CD8-positive, alpha-beta memory T cell (primary cell): ENCODE data around the gene TIMM21. TPM values are rescaled to one million over a fixed set of nuclear protein-coding genes. Genes with fewer than 3 reads are reported as not detected.

Experiments used
- CTCF ChIA-PET: fragments of 350-600 bp; sonication (Branson Sonifier 250); formaldehyde crosslinking; loops from one replicate; lab custom pipeline; 2021; ENCODE audit warnings: antibody characterized with exemption; lab: Charles Lee
- POLR2A ChIA-PET: fragments of 350-600 bp; sonication (Branson Sonifier 250); formaldehyde crosslinking; loops from one replicate; lab custom pipeline; 2021; ENCODE audit warnings: antibody characterized with exemption; lab: Charles Lee
- DNase-seq, 5 donors: peaks; one replicate each; pipeline versions ENCODE4 v3.0.0 to v3.0.0-alpha.2; 2020 to 2022; ENCODE audit warnings: mixed read lengths in 1 of 5
- H3K27ac ChIP-seq: one replicate; pipeline ENCODE4 v1.7.0; 2013; ENCODE audit warnings: low read depth, mild to moderate bottlenecking, low read length, moderate library complexity
- H3K27me3 ChIP-seq: 2 replicates; pipeline ENCODE4 v1.7.0; 2013; ENCODE audit warnings: low read length, mild to moderate bottlenecking; ENCODE audit not compliant: insufficient read depth, poor library complexity, severe bottlenecking
- H3K36me3 ChIP-seq: 2 replicates; pipeline ENCODE4 v1.7.0; 2013; ENCODE audit warnings: mild to moderate bottlenecking, low read length, moderate library complexity; ENCODE audit not compliant: insufficient read depth
- H3K4me1 ChIP-seq: 2 replicates; pipeline ENCODE4 v1.7.0; 2013; ENCODE audit warnings: mild to moderate bottlenecking, low read length, moderate library complexity; ENCODE audit not compliant: insufficient read depth
- H3K4me3 ChIP-seq: 2 replicates; pipeline ENCODE4 v1.7.0; 2013; ENCODE audit warnings: mild to moderate bottlenecking, low read length
- H3K9me3 ChIP-seq: 2 replicates; pipeline ENCODE4 v1.7.0; 2013; ENCODE audit warnings: mild to moderate bottlenecking, low read length
- H3K27ac Mint-ChIP-seq, 8 donors: one replicate each; pipeline ENCODE4 v1.8.0; 2020 to 2021; ENCODE audit warnings: mixed read lengths in 8 of 8, mild to moderate bottlenecking in 6 of 8, inconsistent platforms in 3 of 8, moderate library complexity in 3 of 8
- H3K27me3 Mint-ChIP-seq, 2 donors: one replicate each; pipeline ENCODE4 v1.8.0; 2020 to 2021; ENCODE audit warnings: mixed read lengths in 2 of 2, mild to moderate bottlenecking in 1 of 2, moderate library complexity in 1 of 2
- H3K36me3 Mint-ChIP-seq, 3 donors: one replicate each; pipeline ENCODE4 v1.8.0; 2020 to 2021; ENCODE audit warnings: mixed read lengths in 3 of 3, inconsistent platforms in 1 of 3, mild to moderate bottlenecking in 1 of 3
- H3K4me1 Mint-ChIP-seq, 3 donors: one replicate each; pipeline ENCODE4 v1.8.0; 2020 to 2021; ENCODE audit warnings: mixed read lengths in 3 of 3, inconsistent platforms in 1 of 3, mild to moderate bottlenecking in 1 of 3
- H3K4me3 Mint-ChIP-seq, 7 donors: one replicate each; pipeline ENCODE4 v1.8.0; 2020 to 2021; ENCODE audit warnings: mixed read lengths in 7 of 7, mild to moderate bottlenecking in 6 of 7, moderate library complexity in 4 of 7, inconsistent platforms in 2 of 7
- H3K9me3 Mint-ChIP-seq, 5 donors: one replicate each; pipeline ENCODE4 v1.8.0; 2020 to 2022; ENCODE audit warnings: mixed read lengths in 5 of 5, mild to moderate bottlenecking in 3 of 5, moderate library complexity in 2 of 5, inconsistent platforms in 1 of 5
- polyA plus RNA-seq: library from polyadenylated mRNA; unstranded; fragments of 300-500 nt; fragmentation: Illumina TruSeq; gene quantifications from one replicate; pipeline ENCODE4 v1.2.3, GENCODE V29; 2021
- total RNA-seq, 2 experiments: library from RNA; stranded (reverse); gene quantifications; one replicate each; pipeline ENCODE4 v1.2.3, GENCODE V29; 2021

Gene TIMM21
- 10 to 100 TPM; 59.4 to 59.8 TPM for total RNA-seq
- polyA plus RNA-seq, result 21.9 TPM

- H3K27ac Mint-ChIP-seq, result peak within 1 kb of the TSS; percentile 94 to 100 (median 100)
- H3K4me3 Mint-ChIP-seq, result peak within 1 kb of the TSS; percentile 93 to 100 (median 94)
- Histone ChIP-seq H3K4me3 (peak within 1 kb of the TSS; percentile 98), H3K36me3 (peaks cover 4% of the 10 kb centered on the region), H3K27me3 (no peaks in the 10 kb centered on the region), H3K27ac (peak within 1 kb of the TSS; percentile 99), H3K9me3 (no peaks in the 10 kb centered on the region), H3K4me1 (peaks cover 26% of the 10 kb centered on the region)
- H3K36me3 Mint-ChIP-seq, result peaks cover 0 to 37% (median 3%) of the 10 kb centered on the region in 3 donors
- peaks cover 0 to 1% (median 0%) of the 10 kb centered on the region in 5 donors for H3K9me3 Mint-ChIP-seq
- CTCF ChIA-PET, result no interaction called here
- POLR2A ChIA-PET, result interaction anchor here (1.5 kb wide), 1 partner anchor 65 kb away, joined by 4 read pairs; no protein-coding TSS in a partner anchor
- peaks cover 0 to 3% of the 10 kb centered on the region in 2 donors for H3K27me3 Mint-ChIP-seq
- DNase-seq, result peak; percentile 92 to 98 (median 97)
- H3K4me1 Mint-ChIP-seq, result peaks cover 44 to 60% (median 56%) of the 10 kb centered on the region in 3 donors
Measured at GRCh38 chr18:74147779-74148542, at the start of gene TIMM21, which contains the start of gene FBXO15. Gene TIMM21 (plus strand): TSS chr18:74148523. CDS start chr18:74148809, 286 bp downstream. Gene FBXO15 (minus strand): TSS chr18:74147834. CDS start chr18:74147785, 49 bp downstream.

GRCh38 chr18:74108460-74108859 lies 39.9 kb upstream of the TIMM21 start:
- Mint-ChIP-seq H3K4me3 (no peak overlapping the region), H3K4me1 (peaks cover 0 to 11% (median 0%) of the 10 kb centered on the region in 3 donors), H3K9me3 (peaks cover 2 to 30% (median 26%) of the 10 kb centered on the region in 5 donors), H3K27me3 (peaks cover 0 to 3% of the 10 kb centered on the region in 2 donors), H3K36me3 (peaks cover 0 to 31% (median 1%) of the 10 kb centered on the region in 3 donors), H3K27ac (no peak overlapping the region)
- H3K9me3 ChIP-seq, result no peaks in the 10 kb centered on the region
- no peak for DNase-seq
- CTCF ChIA-PET, result no interaction called here
- POLR2A ChIA-PET, result no interaction called here
- H3K27me3 ChIP-seq, result no peaks in the 10 kb centered on the region
- no peak overlapping the region for H3K27ac ChIP-seq
- H3K36me3 ChIP-seq, result no peaks in the 10 kb centered on the region
- H3K4me3 ChIP-seq, result no peak overlapping the region
- no peaks in the 10 kb centered on the region for H3K4me1 ChIP-seq

- H3K27ac ChIP-seq, result no peak overlapping the region
- peaks cover 0 to 3% of the 10 kb centered on the region in 2 donors for H3K27me3 Mint-ChIP-seq
- POLR2A ChIA-PET, result no interaction called here
- CTCF ChIA-PET, result interaction anchor here (1.2 kb wide), 1 partner anchor 27 kb away, joined by 3 read pairs; no protein-coding TSS in a partner anchor
- no peak overlapping the region for H3K4me3 Mint-ChIP-seq
- H3K36me3 ChIP-seq, result no peaks in the 10 kb centered on the region
- no peaks in the 10 kb centered on the region for H3K4me1 ChIP-seq
- H3K27ac Mint-ChIP-seq, result no peak overlapping the region
- no peak overlapping the region for H3K4me3 ChIP-seq
- H3K36me3 Mint-ChIP-seq, result peaks cover 0 to 27% (median 1%) of the 10 kb centered on the region in 3 donors
- no peaks in the 10 kb centered on the region for H3K9me3 ChIP-seq
- no peaks in the 10 kb centered on the region for H3K27me3 ChIP-seq
- peaks cover 3 to 14% (median 4%) of the 10 kb centered on the region in 3 donors for H3K4me1 Mint-ChIP-seq
- peaks cover 2 to 22% (median 20%) of the 10 kb centered on the region in 5 donors for H3K9me3 Mint-ChIP-seq
- DNase-seq, result no peak
Measured at GRCh38 chr18:74110149-74110548, 38.2 kb upstream of the TIMM21 start.

- Mint-ChIP-seq H3K9me3 (peaks cover 2 to 22% (median 20%) of the 10 kb centered on the region in 5 donors), H3K4me3 (no peak overlapping the region), H3K27ac (no peak overlapping the region), H3K4me1 (peaks cover 3 to 14% (median 4%) of the 10 kb centered on the region in 3 donors), H3K27me3 (peaks cover 0 to 3% of the 10 kb centered on the region in 2 donors), H3K36me3 (peaks cover 0 to 27% (median 1%) of the 10 kb centered on the region in 3 donors)
- no peak for DNase-seq
- H3K9me3 ChIP-seq, result no peaks in the 10 kb centered on the region
- POLR2A ChIA-PET, result no interaction called here
- H3K4me1 ChIP-seq, result no peaks in the 10 kb centered on the region
- H3K36me3 ChIP-seq, result no peaks in the 10 kb centered on the region
- no peaks in the 10 kb centered on the region for H3K27me3 ChIP-seq
- CTCF ChIA-PET, result interaction anchor here (1.2 kb wide), 1 partner anchor 28 kb away, joined by 3 read pairs; no protein-coding TSS in a partner anchor
- H3K4me3 ChIP-seq, result no peak overlapping the region
- no peak overlapping the region for H3K27ac ChIP-seq
Measured at GRCh38 chr18:74110976-74111375, 37.3 kb upstream of the TIMM21 start.

- Mint-ChIP-seq H3K27me3 (peaks cover 0 to 3% of the 10 kb centered on the region in 2 donors), H3K9me3 (peaks cover 0 to 13% (median 8%) of the 10 kb centered on the region in 5 donors), H3K4me3 (no peak overlapping the region), H3K36me3 (peaks cover 0 to 16% (median 0%) of the 10 kb centered on the region in 3 donors), H3K4me1 (peaks cover 3 to 4% (median 4%) of the 10 kb centered on the region in 3 donors), H3K27ac (no peak overlapping the region)
- no peaks in the 10 kb centered on the region for H3K4me1 ChIP-seq
- H3K36me3 ChIP-seq, result no peaks in the 10 kb centered on the region
- ChIA-PET CTCF (interaction anchor here (1.4 kb wide), 1 partner anchor 10 kb away, joined by 3 read pairs; no protein-coding TSS in a partner anchor), POLR2A (no interaction called here)
- no peak overlapping the region for H3K4me3 ChIP-seq
- H3K27ac ChIP-seq, result no peak overlapping the region
- DNase-seq, result no peak
- H3K9me3 ChIP-seq, result no peaks in the 10 kb centered on the region
- H3K27me3 ChIP-seq, result no peaks in the 10 kb centered on the region
Measured at GRCh38 chr18:74113711-74114110, 34.6 kb upstream of the TIMM21 start.

- POLR2A ChIA-PET, result no interaction called here
Measured at GRCh38 chr18:74114116-74114515, 34.2 kb upstream of the TIMM21 start.

GRCh38 chr18:74115046-74115445 lies 33.3 kb upstream of the TIMM21 start:
- no peaks in the 10 kb centered on the region for H3K9me3 ChIP-seq
- no peak overlapping the region for H3K27ac ChIP-seq
- H3K36me3 ChIP-seq, result no peaks in the 10 kb centered on the region
- Mint-ChIP-seq H3K27me3 (peaks cover 0 to 3% of the 10 kb centered on the region in 2 donors), H3K4me1 (peaks cover 3 to 4% (median 4%) of the 10 kb centered on the region in 3 donors), H3K27ac (no peak overlapping the region), H3K9me3 (peaks cover 0 to 6% (median 0%) of the 10 kb centered on the region in 5 donors), H3K4me3 (no peak overlapping the region), H3K36me3 (peaks cover 0 to 12% (median 2%) of the 10 kb centered on the region in 3 donors)
- H3K27me3 ChIP-seq, result no peaks in the 10 kb centered on the region
- H3K4me1 ChIP-seq, result no peaks in the 10 kb centered on the region
- H3K4me3 ChIP-seq, result no peak overlapping the region
- CTCF ChIA-PET, result no interaction called here
- no peak for DNase-seq
- POLR2A ChIA-PET, result interaction anchor here (0.6 kb wide), 1 partner anchor 19 kb away, joined by 5 read pairs; no protein-coding TSS in a partner anchor

More at GRCh38 chr18:74114116-74114515, 34.2 kb upstream of the TIMM21 start:
- Mint-ChIP-seq H3K9me3 (peaks cover 0 to 10% (median 5%) of the 10 kb centered on the region in 5 donors), H3K27me3 (peaks cover 0 to 3% of the 10 kb centered on the region in 2 donors), H3K4me1 (peaks cover 3 to 4% (median 4%) of the 10 kb centered on the region in 3 donors), H3K36me3 (peaks cover 0 to 12% (median 0%) of the 10 kb centered on the region in 3 donors), H3K4me3 (no peak overlapping the region), H3K27ac (no peak overlapping the region)
- no peaks in the 10 kb centered on the region for H3K4me1 ChIP-seq
- H3K27ac ChIP-seq, result no peak overlapping the region
- no peaks in the 10 kb centered on the region for H3K27me3 ChIP-seq
- no peaks in the 10 kb centered on the region for H3K36me3 ChIP-seq
- H3K4me3 ChIP-seq, result no peak overlapping the region
- no peak for DNase-seq
- CTCF ChIA-PET, result interaction anchor here (1.4 kb wide), 1 partner anchor 10 kb away, joined by 3 read pairs; no protein-coding TSS in a partner anchor
- H3K9me3 ChIP-seq, result no peaks in the 10 kb centered on the region
